Stimulated activated CD4-positive, alpha-beta T cell treated with anti-CD3 and anti-CD28 coated beads, Interleukin-4, amount 100 ng/mL, for 1 hour (primary cell): ENCODE data around the gene ECPAS.

Source experiments
- DNase-seq: peaks from one replicate; pipeline ENCODE4 v3.0.0-alpha.2; 2020

The ECPAS gene

DNA sequence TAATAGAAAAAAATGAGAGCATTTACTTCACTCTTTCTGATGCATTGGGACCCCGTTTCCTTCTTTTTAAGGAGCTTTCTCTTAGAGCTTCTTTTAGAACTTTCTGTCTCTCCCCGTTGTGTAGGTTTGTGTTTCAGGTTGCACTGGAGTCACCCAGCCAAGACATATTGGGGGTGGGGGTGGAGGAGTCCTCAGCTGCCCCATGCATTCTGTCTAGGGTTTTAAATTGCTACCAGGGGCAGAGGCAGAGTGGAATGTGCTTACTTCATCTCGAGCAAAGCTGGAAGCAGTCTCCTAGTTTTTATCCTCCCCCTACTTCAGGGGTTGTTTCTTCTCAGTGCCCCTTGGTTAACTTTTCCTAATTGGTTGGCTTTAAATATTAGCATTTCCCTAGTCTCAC lies 163.6 kb downstream of the ECPAS start:
- no peak for DNase-seq

DNA sequence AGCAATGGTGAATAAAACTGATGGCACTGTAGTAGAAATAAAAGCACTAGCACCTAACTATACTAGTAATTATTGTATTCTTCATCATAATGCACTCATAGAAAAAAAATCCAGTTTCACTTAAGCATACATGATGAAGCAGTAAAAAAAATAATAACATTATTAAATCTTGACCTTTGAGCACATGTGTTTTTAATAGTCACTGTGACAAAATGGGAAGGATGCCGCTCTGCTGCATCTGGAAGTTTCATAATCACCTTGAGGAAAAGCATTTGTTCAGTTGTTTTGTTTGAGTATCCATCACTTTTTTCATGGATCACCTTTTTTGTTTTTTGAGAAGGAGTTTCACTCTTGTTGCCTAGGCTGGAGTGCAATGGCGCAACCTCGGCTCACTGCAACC lies 167.4 kb downstream of the ECPAS start:
- DNase-seq, result no peak
